NCI-H1105 treated with DMSO at 0.1 percent for 48 hours (cell line): ENCODE results near the gene BRINP3.
"Not testable (repeated sequence)": the region's sequence is repeated elsewhere in the genome, so short reads cannot be mapped to it uniquely, and the experiment has no call there.

ENCODE experiments used
- DNase-seq: peaks from one replicate; lab custom pipeline; 2025; lab: John Stamatoyannopoulos, UW

BRINP3 gene

GRCh38 chr1:190477762-190478148 lies at the start of gene BRINP3:
TSS of gene BRINP3 (minus strand) at chr1:190477864.
- peak; percentile 47 for DNase-seq

- DNase-seq = no peak
Observed at GRCh38 chr1:190511554-190511953, 33.9 kb upstream of the BRINP3 start.

- DNase-seq = no peak
Observed at GRCh38 chr1:190507357-190507756, 29.7 kb upstream of the BRINP3 start.

DNA sequence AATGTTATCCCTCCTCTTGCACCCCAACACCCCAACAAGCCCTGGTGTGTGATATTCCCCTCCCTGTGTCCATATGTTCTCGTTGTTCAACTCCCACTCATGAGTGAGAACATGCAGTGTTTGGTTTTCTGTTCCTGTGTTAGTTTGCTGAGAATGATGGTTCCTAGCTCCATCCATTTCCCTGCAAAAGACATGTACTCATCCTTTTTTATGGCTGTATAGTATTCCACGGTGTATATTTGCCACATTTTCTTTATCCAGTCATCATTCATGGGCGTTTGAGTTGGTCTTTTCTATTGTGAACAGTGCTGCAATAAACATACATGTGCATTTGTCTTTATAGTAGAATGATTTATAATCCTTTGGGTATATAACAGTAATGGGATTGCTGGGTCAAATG lies 26.9 kb upstream of the BRINP3 start:
- DNase-seq = not testable (repeated sequence)

GRCh38 chr1:190497565-190497964 lies 19.9 kb upstream of the BRINP3 start:
- no peak for DNase-seq

DNA sequence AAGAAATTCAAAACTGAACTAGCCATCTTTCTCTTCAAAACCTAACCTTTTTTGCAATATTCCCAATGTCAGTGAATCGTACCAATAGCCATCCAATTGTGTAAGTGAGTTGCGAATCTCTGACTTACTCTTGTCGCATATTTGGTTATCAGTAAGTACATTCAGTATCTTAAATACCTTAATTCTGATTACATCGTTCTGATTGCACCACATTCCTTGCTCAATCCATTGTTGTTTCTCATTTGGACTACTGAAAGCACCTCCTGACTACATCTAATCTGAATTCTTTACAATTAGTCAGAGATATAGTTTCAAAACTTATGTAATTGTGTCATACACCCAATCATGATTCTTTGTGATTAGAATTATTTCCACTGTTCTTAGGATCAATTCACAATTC lies 16.8 kb upstream of the BRINP3 start:
- DNase-seq = no peak

- DNase-seq = no peak
Observed at GRCh38 chr1:190491404-190491803, 13.7 kb upstream of the BRINP3 start.

GRCh38 chr1:190484045-190484444 lies 6.4 kb upstream of the BRINP3 start:
- no peak for DNase-seq

GRCh38 chr1:190480231-190480630 lies 2.6 kb upstream of the BRINP3 start:
- DNase-seq = no peak

DNA sequence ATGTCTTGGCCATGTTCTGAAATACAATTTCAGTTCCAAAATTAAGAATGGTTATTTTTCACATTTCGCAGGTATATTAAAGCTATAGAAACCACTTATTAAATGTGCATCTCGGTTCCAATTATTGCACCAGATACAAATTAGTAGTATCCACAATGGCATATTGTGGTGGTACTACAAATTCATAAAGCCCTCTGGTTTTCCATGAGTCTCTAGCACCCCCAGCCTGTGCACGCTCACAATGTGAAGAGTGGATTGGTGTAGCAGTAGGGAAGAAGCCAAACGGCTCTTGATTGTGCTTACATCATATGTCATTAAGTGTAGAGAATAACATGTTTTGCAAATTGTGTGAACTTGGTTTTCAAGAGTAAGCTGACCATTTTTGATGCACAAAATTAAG lies 1.9 kb upstream of the BRINP3 start:
- peak; percentile 13 for DNase-seq

- peak; percentile 61 for DNase-seq
Observed at GRCh38 chr1:190479050-190479397, 1.4 kb upstream of the BRINP3 start.

DNA sequence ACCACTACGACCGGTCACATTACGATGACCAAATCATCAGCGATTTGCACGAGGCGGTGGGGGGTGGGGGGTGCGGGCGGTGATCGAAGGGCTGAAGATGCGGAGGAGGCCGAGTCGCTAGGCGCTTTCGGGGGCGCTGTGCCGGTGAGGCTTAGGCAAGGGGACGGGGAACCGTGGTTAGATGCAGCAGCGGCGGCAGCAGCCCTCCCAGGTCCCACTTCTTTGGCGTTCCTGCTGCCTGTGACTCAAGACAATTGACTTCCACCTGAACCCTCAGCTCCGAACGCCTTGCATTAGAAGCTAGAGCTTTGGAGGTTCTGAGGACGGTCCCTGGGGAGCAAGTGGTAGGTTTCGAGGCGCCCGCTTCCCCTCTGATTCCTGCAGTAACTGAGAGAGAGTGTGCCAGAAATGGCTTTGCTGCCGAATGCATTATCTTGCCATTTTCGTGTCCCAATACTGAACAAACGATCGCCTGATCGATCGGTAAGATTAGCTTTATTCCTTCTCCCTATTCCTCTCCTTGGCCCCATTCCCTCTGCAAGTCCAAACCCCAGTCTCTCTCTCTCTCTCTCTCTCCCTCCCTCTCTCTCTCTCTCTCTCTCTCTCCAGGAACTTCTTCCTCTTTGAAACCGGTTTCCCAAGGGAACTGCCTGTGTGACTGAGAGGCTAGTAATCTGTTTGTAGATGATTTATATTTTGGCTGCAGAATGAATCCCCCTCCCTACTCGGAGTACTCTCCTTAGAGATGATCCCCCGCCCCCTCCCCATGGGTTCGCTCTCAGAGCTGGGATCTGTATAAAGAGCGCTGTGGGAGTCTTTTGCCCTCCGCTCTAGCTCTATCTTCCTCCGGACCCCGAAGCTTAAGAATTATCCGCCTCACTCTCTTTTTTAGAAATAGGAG lies 735 bp upstream of the BRINP3 start:
- peak; percentile 88 for DNase-seq

- DNase-seq = no peak
Observed at GRCh38 chr1:190476806-190477205, 858 bp downstream of the BRINP3 start.

DNA sequence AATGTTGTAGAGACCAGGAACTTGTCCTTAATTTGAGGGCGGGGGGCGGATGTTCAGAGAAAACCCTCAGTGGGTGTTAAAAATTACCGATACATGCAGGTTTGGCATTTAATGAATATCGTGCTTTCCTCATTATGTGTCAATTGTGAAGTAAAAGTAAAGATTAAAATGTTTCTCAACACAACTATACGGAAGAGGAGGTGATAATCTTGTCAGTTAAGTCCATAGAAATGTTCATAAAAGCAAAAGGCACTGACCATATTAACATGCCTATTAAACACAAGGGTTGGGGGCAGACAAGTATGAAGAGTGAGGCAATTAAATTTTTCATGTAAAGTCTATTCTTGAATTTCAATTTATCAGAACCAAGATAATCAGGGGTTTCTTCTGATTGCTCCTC lies 1.3 kb downstream of the BRINP3 start:
- no peak for DNase-seq

- DNase-seq = no peak
Observed at GRCh38 chr1:190475421-190476141, 2.1 kb downstream of the BRINP3 start.

DNA sequence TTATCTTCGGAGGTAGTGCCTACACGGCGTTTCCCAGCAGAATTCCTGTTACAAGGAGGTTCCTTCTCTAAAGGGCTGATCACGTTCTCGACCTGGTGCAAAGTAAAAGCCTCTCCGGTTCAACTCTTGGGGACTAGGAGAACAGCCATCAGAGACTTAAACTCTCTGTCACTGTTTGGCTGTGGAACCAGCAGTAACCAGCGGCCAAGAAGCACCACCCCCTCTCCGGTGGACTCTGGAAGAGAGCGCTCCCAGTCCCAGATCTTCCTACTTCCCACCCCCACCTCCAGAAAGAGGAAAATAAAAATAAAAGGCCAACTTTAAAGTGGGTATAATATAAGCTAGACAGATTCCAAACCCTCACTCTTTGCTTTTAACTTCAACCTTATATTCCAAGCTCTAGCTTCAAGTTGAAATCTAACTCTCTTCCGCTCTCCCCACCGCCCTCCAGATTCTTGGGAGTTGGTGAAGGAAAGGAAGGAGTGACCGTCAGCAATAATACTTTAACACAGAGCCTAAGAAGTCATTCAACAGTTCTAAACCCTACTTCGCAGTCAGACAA lies 2.9 kb downstream of the BRINP3 start:
- DNase-seq = no peak

DNA sequence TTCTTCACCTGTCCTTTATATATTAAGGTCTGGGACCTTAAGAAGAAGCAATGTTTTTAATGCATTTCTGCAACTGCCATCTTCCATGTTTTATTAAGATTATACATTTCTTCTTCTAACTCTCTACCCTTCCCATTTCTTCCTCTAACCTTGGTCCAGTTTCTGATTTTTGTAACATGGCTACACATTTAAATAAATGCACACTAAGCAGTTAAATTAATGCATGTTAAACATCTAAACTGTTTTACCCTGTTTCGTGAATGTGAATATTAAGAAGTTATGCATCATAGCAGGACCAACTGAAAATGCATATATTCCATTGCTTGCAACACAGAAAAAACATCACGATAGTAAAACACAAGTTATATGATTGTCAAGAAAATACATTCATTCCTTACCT lies 3.7 kb downstream of the BRINP3 start:
- DNase-seq = no peak

GRCh38 chr1:190472494-190472893 lies 5.2 kb downstream of the BRINP3 start:
- DNase-seq = no peak

- DNase-seq = no peak
Observed at GRCh38 chr1:190472042-190472441, 5.6 kb downstream of the BRINP3 start.

GRCh38 chr1:190464690-190465089 lies 13.0 kb downstream of the BRINP3 start:
- no peak for DNase-seq

DNA sequence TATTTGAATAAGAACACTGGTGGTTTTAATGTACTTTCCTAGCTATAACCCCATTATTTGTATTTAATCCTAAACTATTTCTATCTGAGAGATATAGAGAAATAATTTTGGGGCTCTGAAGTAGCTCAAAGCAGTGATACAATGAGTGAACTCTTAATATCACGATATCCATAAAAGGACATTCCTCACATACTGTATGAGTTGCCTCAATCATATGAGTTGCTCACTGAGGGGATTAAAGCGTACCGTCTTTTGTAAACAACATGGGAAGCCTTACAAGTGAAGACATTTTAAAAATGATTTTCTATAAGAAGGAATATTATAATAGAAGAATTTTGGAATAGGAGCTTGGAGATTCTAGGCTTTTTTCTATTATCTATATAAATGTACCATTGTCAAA lies 21.5 kb downstream of the BRINP3 start:
- no peak for DNase-seq

DNA sequence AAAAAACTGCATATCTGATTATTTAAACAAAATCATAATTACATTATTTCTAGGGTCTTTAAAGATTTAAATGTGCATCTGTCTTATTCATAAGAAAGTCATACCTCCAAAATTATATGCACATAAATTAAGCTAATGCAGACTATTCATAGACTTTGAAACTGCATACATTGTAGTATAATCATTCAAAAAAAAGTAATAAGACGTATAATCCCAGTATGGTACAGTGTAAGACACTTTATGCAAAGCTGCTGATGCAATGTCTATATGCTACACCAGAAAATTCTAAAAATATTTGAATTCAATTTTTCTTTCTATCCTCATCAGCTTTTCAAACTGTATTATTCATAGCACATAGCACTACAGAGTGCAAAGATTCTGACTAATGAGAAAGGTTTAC lies 22.0 kb downstream of the BRINP3 start:
- DNase-seq = no peak

DNA sequence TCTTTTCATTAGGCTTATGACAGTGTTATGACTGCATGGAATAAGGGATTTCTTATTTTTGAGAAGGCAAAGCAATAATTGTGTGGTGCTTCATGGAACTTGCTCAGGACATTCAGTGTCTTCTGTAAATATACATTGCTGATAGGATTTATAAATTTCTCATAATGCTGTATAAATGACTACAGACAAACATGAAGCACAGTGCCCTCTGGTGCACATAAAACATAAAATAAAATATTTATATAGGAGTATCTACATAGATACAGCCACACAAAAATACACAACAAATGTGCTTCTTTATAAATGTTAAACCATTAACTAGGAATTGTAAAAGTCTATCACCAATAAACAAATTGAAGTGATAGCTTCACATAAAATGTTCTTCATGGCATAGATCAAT lies 24.1 kb downstream of the BRINP3 start:
- no peak for DNase-seq
